Upper lobe of left lung (tissue), 4 donors: Measurements from ENCODE around the gene PARP16.

Experiments
- CTCF ChIP-seq, 6 experiments: fragments of 450-650 bp in 4 of 6; fragments of 200-600 bp in 2 of 6; sonication (generic) in 2 of 6; IDR thresholded peaks; one replicate each; pipeline ENCODE4 v1.5.1; 2016 to 2019; ENCODE audit warnings: antibody characterized with exemption in 6 of 6
- EP300 ChIP-seq, 4 donors: sonication (generic); formaldehyde crosslinking; IDR thresholded peaks; one replicate each; pipeline ENCODE4 v1.5.1; 2017; ENCODE audit warnings: antibody characterized with exemption in 4 of 4, control low read depth in 2 of 4
- POLR2A ChIP-seq, 4 donors: fragments of 450-650 bp; IDR thresholded peaks; one replicate each; pipeline ENCODE4 v1.5.1; 2016 to 2017; ENCODE audit warnings: antibody characterized with exemption in 4 of 4, mild to moderate bottlenecking in 2 of 4
- POLR2AphosphoS5 ChIP-seq, 2 donors: sonication (generic); formaldehyde crosslinking; IDR thresholded peaks; one replicate each; pipeline ENCODE4 v1.5.1; 2017; ENCODE audit warnings: antibody characterized with exemption in 2 of 2

- TF ChIP-seq CTCF (IDR thresholded peaks at IDR 0.05) (no peak), POLR2A (IDR thresholded peaks at IDR 0.05) (no peak), POLR2AphosphoS5 (IDR thresholded peaks at IDR 0.05) (no peak), EP300 (IDR thresholded peaks at IDR 0.05) (no peak)
These were observed 39.4 kb upstream of the PARP16 start for GRCh38 chr15:65326117-65326526.
